GM23338 (cell line): ENCODE measurements around the gene IRF2BP2.

ENCODE experiments used
- CREB1 ChIP-seq: fragments of 250-450 bp; sonication (Bioruptor Pico); IDR thresholded peaks from 2 replicates; pipeline ENCODE4 v1.5.0; 2020; ENCODE audit warnings: low read depth, mild to moderate bottlenecking, moderate library complexity
- EZH2 ChIP-seq: fragments of 200-600 bp; sonication (generic); IDR thresholded peaks from one replicate; pipeline ENCODE4 v1.8.0; 2017; ENCODE audit warnings: antibody characterized with exemption, mild to moderate bottlenecking, low read depth; ENCODE audit not compliant: unreplicated experiment
- POLR2AphosphoS5 ChIP-seq: IDR thresholded peaks from 2 replicates; pipeline ENCODE4 v1.6.1; 2016; ENCODE audit warnings: antibody characterized with exemption, low read depth
- TF ChIP-seq, protein P1 (sequence below), 2 experiments: fragments of 200-600 bp in 1 of 2; sonication (generic) in 1 of 2; conservative IDR thresholded peaks; 2 replicates each; pipeline versions ENCODE4 v1.5.1 to v1.6.1; 2016 to 2017; ENCODE audit warnings: antibody characterized with exemption in 2 of 2, low read depth in 2 of 2, mild to moderate bottlenecking in 2 of 2, moderate library complexity in 1 of 2
- TF ChIP-seq, protein P2 (sequence below): IDR thresholded peaks from one replicate; pipeline ENCODE4 v1.6.1; 2018; ENCODE audit warnings: antibody characterized with exemption; ENCODE audit not compliant: unreplicated experiment

DNA sequence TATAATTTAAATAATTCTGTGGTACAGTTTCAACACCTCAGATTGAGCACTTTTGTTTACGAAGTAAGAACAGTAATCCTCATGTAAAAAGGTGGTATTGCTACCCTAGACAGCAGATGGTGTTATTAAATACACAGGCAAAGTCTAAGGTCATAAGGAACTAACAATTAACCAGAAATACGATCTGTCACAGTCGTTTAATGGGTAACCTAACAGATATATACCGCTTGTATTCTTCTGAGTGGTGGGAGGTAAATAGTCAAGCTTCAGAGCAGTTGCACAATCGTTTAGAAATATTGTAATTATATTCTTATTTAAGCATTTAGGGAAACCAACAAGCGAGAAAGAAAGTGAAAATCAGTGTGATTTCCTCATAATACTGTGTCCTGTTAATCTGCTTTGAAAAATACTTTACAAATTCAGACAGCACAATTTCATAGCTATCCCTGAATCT lies 9.8 kb upstream of the IRF2BP2 start:
- TF ChIP-seq, protein P1, sequence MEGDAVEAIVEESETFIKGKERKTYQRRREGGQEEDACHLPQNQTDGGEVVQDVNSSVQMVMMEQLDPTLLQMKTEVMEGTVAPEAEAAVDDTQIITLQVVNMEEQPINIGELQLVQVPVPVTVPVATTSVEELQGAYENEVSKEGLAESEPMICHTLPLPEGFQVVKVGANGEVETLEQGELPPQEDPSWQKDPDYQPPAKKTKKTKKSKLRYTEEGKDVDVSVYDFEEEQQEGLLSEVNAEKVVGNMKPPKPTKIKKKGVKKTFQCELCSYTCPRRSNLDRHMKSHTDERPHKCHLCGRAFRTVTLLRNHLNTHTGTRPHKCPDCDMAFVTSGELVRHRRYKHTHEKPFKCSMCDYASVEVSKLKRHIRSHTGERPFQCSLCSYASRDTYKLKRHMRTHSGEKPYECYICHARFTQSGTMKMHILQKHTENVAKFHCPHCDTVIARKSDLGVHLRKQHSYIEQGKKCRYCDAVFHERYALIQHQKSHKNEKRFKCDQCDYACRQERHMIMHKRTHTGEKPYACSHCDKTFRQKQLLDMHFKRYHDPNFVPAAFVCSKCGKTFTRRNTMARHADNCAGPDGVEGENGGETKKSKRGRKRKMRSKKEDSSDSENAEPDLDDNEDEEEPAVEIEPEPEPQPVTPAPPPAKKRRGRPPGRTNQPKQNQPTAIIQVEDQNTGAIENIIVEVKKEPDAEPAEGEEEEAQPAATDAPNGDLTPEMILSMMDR (conservative IDR thresholded peaks at IDR 0.05; ENCODE audit: low read depth in 2 of 2), result no peak
- TF ChIP-seq CREB1 (CRISPR knock-in tag) (no peak), POLR2AphosphoS5 (no peak), EZH2 (no peak)
- TF ChIP-seq, protein P2, sequence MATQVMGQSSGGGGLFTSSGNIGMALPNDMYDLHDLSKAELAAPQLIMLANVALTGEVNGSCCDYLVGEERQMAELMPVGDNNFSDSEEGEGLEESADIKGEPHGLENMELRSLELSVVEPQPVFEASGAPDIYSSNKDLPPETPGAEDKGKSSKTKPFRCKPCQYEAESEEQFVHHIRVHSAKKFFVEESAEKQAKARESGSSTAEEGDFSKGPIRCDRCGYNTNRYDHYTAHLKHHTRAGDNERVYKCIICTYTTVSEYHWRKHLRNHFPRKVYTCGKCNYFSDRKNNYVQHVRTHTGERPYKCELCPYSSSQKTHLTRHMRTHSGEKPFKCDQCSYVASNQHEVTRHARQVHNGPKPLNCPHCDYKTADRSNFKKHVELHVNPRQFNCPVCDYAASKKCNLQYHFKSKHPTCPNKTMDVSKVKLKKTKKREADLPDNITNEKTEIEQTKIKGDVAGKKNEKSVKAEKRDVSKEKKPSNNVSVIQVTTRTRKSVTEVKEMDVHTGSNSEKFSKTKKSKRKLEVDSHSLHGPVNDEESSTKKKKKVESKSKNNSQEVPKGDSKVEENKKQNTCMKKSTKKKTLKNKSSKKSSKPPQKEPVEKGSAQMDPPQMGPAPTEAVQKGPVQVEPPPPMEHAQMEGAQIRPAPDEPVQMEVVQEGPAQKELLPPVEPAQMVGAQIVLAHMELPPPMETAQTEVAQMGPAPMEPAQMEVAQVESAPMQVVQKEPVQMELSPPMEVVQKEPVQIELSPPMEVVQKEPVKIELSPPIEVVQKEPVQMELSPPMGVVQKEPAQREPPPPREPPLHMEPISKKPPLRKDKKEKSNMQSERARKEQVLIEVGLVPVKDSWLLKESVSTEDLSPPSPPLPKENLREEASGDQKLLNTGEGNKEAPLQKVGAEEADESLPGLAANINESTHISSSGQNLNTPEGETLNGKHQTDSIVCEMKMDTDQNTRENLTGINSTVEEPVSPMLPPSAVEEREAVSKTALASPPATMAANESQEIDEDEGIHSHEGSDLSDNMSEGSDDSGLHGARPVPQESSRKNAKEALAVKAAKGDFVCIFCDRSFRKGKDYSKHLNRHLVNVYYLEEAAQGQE, result no peak
